ENCODE measurements around the gene CLK3. TPM values are rescaled to one million over a fixed set of nuclear protein-coding genes. Genes with fewer than 3 reads are reported as not detected.

CLK3 gene
- polyA plus RNA-seq, 1 experiment = 34.9 TPM

DNA sequence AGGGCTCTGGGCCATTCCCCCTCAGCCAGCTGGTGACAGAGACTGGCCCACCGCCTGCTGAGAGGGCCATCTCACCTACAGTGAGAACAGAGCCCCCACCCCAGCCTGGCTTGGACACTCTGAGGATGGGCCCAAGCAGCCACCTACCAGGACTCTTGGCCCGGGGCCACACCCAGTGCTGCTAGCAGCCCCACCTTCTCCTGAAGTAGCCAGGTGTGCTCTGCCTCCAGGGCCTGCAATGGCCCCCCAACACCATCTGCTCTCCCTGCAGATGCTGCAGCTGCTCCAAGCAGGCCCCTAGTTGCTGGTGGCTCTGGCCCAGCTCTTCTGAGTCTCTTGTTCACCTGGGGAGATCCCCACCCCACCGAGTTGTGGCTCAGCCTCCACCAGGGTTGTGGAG is 6.8 kb upstream of the CLK3 start:
- H3K27me3 ChIP-seq (ENCODE audit: control insufficient read depth, insufficient read depth, low read length) = peaks cover 31% of the 10 kb centered on the region
- H3K27ac ChIP-seq (ENCODE audit: low read depth, low read length) = no peak overlapping the region
- ChIA-PET CTCF (no interaction called here), POLR2A (no interaction called here)
- no peak for DNase-seq (ENCODE audit: low read depth, low spot score)
- TF ChIP-seq, protein P1, sequence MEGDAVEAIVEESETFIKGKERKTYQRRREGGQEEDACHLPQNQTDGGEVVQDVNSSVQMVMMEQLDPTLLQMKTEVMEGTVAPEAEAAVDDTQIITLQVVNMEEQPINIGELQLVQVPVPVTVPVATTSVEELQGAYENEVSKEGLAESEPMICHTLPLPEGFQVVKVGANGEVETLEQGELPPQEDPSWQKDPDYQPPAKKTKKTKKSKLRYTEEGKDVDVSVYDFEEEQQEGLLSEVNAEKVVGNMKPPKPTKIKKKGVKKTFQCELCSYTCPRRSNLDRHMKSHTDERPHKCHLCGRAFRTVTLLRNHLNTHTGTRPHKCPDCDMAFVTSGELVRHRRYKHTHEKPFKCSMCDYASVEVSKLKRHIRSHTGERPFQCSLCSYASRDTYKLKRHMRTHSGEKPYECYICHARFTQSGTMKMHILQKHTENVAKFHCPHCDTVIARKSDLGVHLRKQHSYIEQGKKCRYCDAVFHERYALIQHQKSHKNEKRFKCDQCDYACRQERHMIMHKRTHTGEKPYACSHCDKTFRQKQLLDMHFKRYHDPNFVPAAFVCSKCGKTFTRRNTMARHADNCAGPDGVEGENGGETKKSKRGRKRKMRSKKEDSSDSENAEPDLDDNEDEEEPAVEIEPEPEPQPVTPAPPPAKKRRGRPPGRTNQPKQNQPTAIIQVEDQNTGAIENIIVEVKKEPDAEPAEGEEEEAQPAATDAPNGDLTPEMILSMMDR (IDR thresholded peaks at IDR 0.05; ENCODE audit: low read depth, low read length) = no peak
- H3K4me3 ChIP-seq (ENCODE audit: low read depth, low read length) = no peak overlapping the region
- H3K9me3 ChIP-seq (ENCODE audit: control insufficient read depth, insufficient read depth, low read length) = no peaks in the 10 kb centered on the region; the same call in 1 of the 2 replicates

DNA sequence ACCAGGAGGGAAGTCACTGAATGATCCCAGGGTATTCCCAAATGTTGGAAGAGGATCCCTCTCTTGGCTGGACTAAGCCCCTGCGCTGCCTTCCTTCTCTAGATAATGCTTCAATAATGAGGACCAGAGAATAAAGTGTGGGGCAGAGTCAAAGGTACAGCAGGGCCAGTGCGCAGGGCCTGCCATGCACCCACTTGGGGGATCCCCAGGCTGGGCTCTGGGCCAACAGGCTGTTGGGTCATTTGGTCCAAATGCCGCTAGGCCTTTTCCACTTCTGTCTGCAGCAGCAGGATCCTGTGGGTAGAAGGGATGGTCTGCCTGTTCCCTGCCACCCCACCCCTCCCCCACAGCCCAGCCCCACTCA is 5.7 kb upstream of the CLK3 start:
- H3K27ac ChIP-seq (ENCODE audit: low read depth, low read length) = no peak overlapping the region
- no peak for DNase-seq (ENCODE audit: low read depth, low spot score)
- ChIA-PET CTCF (no interaction called here), POLR2A (interaction anchor here (0.5 to 1.9 kb wide), 3 partner anchors 21 to 149 kb away, joined by 3 to 6 read pairs (median 4); partner anchors contain the start of gene UBL7)
- H3K4me3 ChIP-seq (ENCODE audit: low read depth, low read length) = no peak overlapping the region
- H3K27me3 ChIP-seq (ENCODE audit: control insufficient read depth, insufficient read depth, low read length) = peaks cover 31% of the 10 kb centered on the region
- TF ChIP-seq, protein P1 (IDR thresholded peaks at IDR 0.05; ENCODE audit: low read depth, low read length) = no peak
- H3K9me3 ChIP-seq (ENCODE audit: control insufficient read depth, insufficient read depth, low read length) = no peaks in the 10 kb centered on the region; the same call in 1 of the 2 replicates

DNA sequence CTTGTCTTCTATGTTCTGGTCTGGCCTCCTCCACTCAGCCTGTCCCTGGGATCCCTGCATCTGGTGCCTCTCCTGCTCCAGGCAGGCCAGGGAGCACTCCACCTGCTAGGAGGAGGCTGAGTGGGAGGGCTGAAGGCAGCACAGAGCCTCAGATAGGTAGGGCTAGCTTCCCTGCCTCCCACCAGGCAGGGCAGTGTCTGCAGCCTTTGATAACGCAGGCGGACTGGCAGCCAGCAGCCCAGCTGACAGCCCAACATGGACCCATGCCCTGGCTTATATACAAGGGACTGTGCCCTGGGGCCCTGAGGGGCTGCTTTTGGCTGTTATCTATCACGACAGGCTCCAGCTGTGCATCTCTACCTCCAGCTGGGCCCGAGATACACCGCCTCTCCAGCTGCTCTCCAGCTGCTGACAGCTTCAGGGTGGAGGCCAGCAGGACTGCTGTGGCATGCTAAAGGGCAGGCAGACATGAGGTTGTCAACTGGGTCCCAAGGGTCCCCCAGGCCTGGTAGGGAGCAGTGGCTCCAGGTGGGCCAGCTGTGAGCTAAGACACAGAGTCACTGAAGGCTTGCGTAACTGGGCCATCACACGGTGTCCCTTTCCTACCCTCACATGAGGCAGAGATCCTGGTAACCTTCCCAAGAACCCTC is 5.2 kb upstream of the CLK3 start:
- no peak for DNase-seq (ENCODE audit: low read depth, low spot score)
- POLR2A ChIA-PET = interaction anchor here (0.5 to 1.9 kb wide), 3 partner anchors 22 to 149 kb away, joined by 3 to 6 read pairs (median 4); partner anchors contain the start of gene UBL7
- TF ChIP-seq, protein P1 (IDR thresholded peaks at IDR 0.05; ENCODE audit: low read depth, low read length) = no peak
- Histone ChIP-seq H3K4me3 (ENCODE audit: low read depth, low read length) (no peak overlapping the region), H3K9me3 (ENCODE audit: control insufficient read depth, insufficient read depth, low read length) (no peaks in the 10 kb centered on the region; the same call in 1 of the 2 replicates), H3K27ac (ENCODE audit: low read depth, low read length) (no peak overlapping the region), H3K27me3 (ENCODE audit: control insufficient read depth, insufficient read depth, low read length) (peaks cover 31% of the 10 kb centered on the region)
- CTCF ChIA-PET = no interaction called here

DNA sequence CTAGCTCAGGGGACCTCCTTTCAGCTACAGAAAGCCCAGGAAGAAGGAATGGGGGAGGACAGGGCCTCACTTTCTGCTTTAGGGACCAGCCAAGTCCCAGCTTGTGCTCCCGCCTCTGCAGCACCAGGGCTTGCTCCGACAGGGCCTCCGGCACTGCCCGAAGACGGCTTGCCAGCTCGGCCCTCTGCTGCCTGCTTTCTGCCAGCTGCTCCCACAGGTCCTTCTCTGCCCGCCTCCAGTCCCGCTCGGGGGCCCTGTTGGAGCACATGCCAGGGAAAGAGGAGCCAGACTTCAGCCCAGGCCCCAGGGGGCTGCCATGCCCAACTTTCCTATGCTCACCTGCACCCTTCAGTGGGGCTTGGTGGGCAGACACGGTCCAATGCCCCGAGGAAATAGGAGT is 4.3 kb upstream of the CLK3 start:
- ChIA-PET POLR2A (interaction anchor here (1.9 kb wide), 1 partner anchor 150 kb away, joined by 6 read pairs; the partner anchor contains the start of gene UBL7), CTCF (interaction anchor here (0.5 kb wide), 1 partner anchor 20 kb away, joined by 3 read pairs; no protein-coding TSS in a partner anchor)
- Histone ChIP-seq H3K27ac (ENCODE audit: low read depth, low read length) (no peak overlapping the region), H3K27me3 (ENCODE audit: control insufficient read depth, insufficient read depth, low read length) (peaks cover 31% of the 10 kb centered on the region), H3K4me3 (ENCODE audit: low read depth, low read length) (no peak overlapping the region), H3K9me3 (ENCODE audit: control insufficient read depth, insufficient read depth, low read length) (peaks cover 5% of the 10 kb centered on the region; the same call in 1 of the 2 replicates)
- TF ChIP-seq, protein P1 (IDR thresholded peaks at IDR 0.05; ENCODE audit: low read depth, low read length) = no peak
- no peak for DNase-seq (ENCODE audit: low read depth, low spot score)

DNA sequence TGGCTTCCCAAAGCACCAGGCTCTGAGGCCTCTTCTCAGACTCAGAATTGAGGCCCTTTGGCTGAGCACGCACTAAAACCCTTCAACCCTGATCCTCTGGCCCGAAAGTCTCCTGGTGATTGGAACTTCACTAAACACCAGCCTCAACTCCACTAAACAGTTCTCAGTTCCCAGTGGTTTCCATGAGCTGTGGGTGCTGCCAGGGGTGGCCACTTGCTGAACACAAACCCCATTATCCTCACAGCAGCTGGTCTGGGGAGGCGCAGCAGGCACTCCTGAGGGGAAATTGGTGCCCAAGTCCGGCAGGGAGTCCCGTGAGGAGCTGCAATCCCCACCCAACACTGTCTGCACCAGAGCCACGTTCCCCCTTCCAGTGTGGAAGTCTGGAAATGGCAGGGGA is 3.8 kb upstream of the CLK3 start:
- CTCF ChIA-PET = interaction anchor here (0.5 to 1.1 kb wide), 2 partner anchors 9 to 20 kb away, joined by 3 to 4 read pairs; no protein-coding TSS in a partner anchor
- POLR2A ChIA-PET = no interaction called here
- TF ChIP-seq, protein P1 (IDR thresholded peaks at IDR 0.05; ENCODE audit: low read depth, low read length) = no peak
- Histone ChIP-seq H3K27me3 (ENCODE audit: control insufficient read depth, insufficient read depth, low read length) (peaks cover 31% of the 10 kb centered on the region), H3K9me3 (ENCODE audit: control insufficient read depth, insufficient read depth, low read length) (peaks cover 5% of the 10 kb centered on the region; the same call in 1 of the 2 replicates), H3K4me3 (ENCODE audit: low read depth, low read length) (no peak overlapping the region), H3K27ac (ENCODE audit: low read depth, low read length) (no peak overlapping the region)
- DNase-seq (ENCODE audit: low read depth, low spot score) = no peak

All from AG04450 (cell line).